Endometrial microvascular endothelial cells (primary cell): Measurements from ENCODE around the gene IL4I1. TPM values are rescaled to one million over a fixed set of nuclear protein-coding genes. Genes with fewer than 3 reads are reported as not detected.

ENCODE experiments used
- in situ Hi-C: cut with HindIII; loops from 2 replicates; pipeline ENCODE4 v1.10.0; 2017; ENCODE audit warnings: low sequenced_read_pairs, low pct_unique_long_range_greater_than_20kb; ENCODE audit errors: inconsistent ontology term
- total RNA-seq: library from RNA; depleted of rRNA; stranded (reverse); fragments of >200 nt; gene quantifications from one replicate; pipeline ENCODE4 v1.2.3, GENCODE V29; 2015; ENCODE audit errors: inconsistent ontology term

The IL4I1 gene
- total RNA-seq, 1 donor from 2014 or later, result 1.2 TPM

DNA sequence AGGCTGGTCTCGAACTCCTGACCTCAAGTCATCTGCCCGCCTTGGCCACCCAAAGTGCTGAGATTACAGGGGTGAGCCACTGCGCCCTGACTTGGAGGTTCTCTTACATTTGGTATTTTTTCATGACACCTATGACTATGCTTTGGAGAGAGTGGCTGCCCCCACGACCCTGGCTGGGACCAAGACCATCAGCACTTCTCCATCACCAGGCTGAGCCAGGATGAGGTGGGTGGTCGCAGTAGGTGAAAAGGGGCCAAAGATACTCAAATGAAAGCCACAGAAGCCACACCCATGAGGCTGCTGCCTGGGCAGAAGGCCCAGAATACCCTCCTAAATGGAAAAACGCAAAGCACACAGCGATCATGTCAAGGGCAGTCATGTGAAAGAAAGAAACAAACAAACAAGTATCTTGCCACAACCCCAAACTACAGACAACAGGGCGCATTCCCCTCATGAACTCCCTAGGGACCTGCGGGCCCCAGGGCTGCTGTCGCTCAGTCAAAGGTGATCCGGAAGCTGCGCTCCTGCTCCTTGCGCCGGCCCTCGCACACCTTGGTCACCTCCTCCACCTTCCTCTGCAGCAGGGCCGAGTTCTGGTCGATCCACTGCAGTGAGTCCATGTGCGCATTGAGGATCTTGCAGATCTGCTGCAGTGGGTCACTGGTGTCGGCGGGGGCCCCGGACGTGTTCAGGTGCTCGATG lies 11.2 kb upstream of the IL4I1 start:
- in situ Hi-C loops, result no loop called here

DNA sequence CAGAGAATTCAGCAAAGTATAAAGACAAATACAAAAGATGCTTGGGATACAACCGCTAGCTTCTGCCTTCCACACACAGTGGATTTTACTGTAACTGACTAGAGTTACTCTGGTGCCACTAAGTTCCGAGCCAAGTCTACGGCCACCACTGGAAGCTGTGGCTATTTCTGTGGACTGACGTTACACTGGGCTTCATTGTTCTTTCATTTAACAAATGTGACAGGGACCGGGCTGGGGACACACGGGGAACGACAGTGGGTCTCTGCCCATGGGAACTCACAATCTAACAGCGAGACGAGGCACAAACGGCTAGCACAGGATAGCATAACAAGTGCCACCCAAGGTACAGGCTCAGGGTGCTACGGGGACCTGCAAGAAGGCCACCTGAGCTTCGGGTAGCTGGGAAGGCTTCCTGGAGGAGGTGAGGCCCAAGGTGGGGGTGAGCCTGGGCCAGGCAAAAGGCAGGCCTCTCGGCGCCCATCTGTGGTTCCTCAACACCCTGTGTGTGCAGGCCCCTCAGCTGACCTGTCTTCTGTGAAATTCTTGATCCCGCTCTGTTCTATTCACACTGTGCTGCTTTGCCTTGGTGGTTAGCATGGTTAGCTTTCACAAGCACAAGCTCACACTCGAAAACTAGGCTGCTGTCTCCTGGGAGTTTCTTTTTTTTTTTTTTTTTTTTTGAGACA lies 10.3 kb upstream of the IL4I1 start:
- in situ Hi-C loops, result no loop called here

DNA sequence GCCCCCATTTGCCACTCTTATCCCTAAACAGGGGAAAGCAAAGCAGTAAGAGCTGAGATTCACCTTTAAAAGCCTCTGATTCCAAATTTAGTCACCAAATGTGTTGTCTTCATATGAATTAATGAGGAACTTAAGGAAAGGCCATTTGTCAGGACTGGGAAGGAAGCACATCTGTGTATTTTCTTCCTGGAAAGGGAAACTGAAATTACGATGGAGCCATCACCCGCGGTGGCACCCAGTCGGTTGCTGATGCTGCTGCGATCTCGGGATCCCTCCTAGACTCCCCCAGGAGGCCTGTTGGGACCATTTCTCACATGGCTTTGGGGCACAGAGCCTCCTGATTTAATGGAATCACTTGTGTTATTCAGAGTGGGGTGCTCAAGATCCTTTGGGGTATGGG lies 7.4 kb upstream of the IL4I1 start:
- in situ Hi-C loops, result no loop called here

DNA sequence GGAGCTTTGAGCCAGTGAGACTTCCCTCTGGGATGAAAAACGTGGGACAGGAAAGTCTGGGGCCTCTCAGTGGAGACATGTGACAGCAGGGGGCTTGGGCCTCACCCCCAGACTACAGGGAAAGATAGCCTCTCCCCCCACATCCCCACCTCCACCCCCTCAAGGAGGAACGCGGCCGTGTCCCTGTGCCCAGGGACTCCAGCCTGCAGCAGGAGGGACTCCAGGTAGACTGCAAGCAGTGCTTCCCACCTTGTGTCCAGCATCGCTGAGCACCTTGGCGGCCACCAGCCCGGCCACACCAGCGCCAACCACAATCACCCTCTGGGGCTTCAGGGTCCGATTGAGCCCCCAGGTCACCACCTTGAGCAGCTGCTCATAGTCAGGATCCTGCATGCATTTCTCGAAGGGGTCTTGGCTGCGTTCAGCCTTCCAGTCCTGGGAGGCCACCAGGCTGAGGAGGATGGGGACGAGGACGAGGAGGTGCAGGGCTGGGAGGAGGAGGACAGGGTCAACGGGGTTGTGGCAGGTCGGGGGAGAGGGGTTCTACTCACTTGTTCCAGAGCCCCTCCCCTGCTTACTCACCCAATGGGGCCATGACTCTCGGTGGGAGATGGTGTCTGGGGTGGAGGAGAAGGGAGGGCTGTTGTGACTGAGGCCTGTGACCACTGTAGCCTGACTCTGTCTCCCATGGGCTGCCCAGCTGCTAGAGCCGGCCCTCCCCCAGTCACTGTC lies 955 bp downstream of the IL4I1 start:
- in situ Hi-C loops, result no loop called here

DNA sequence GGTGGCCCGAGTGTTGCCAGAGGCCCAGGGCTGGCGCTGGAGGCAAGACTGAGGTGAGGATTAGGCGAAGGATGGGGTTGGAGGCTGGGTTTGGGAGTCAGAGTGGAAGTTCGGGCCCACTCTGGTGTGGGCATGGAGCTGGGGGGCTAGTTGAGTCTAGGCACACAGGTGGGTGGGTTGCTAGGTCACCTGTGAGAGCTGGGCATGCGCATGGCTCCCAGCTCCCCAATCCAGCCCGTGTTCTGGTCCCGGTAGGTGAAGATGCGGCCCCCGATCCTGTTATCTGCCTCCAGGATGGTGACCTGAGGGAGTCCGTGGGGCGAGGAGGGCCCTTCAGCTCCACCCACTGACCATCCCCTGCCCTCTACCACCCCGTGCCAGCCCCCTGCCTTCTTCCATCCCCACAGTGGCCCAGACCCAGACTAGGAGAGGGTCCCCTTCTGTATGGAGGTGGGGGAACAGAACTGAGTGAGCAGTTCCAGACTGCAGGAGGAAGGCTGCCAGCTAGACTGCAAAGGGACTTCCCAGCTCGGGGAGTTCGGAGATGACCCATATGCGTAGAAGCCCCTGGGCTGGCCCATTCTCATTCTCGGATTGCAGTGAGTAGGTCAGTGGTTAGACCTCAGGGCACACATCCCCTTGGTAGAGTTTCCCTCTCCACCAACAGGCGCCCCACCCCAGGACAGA lies 1.7 kb downstream of the IL4I1 start:
- in situ Hi-C loops, result no loop called here

DNA sequence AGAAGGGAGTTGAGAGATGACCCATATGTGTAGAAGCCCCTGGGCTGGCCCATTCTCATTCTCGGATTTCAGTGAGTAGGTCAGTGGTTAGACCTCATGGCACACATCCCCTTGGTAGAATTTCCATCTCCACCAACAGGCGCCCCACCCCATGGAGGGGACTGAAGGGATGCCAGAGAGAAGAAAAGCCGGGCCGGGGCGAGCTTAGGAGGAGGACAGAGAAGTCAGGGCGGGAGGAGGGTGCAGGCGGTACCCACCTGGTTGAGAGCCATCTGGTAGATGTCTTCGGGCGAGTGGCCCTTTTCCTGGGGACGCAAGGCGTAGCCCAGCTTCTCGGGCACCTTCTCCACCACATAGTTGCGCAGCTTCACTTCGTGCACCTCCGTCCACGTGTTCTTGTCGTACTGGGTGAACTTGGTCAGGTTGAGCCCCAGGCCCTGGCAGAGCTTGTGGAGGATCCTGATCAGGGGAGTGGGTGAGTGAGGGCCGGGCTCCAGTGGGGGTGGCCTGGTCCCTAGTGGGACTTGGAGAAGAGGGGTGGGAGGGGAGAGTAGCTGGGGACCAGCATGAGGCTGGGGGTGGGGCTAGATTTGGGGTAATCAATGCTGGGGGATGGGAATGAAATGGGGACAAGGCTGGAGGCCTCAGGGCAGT lies 2.5 kb downstream of the IL4I1 start:
- in situ Hi-C loops, result no loop called here

DNA sequence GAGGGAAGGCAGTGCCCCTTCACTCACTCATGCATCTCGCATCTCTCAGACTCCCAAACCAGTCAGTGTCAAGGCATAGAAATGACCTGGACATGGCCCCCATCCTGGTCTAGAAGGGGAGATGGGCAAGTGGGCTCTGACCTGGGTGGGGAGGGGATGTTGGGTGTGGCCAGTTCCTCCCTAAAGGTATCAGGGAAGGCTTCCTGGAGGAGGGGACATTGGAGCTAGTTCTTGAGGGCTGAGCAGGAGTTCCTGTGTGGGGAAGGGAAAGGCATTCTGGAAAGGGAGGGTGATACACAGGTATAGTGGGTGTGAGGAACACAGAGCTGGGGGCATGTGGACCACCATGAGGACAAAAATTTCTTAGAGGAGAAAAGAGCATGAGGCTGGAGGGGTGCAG lies 4.0 kb downstream of the IL4I1 start:
- in situ Hi-C loops, result no loop called here

DNA sequence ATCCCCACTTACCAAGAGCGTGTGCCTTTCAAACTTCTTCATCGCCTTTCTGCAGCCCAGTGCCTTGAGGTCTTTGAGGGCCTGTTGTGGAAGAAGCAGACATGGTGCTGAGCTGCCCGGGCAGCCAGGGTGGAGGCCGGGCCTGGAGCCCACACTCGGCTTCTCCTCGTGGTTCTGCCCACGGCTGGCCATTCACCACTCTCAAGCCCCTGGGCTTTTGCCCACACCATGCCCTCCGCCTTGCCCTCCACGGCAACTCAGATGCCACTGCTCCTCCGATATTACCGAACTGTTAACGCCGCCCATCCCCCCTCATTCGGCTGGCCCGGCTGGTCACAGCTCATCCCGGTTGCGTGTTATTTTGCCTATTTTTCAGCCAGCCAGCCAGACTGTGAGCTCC lies 5.3 kb downstream of the IL4I1 start:
- in situ Hi-C loops, result no loop called here

DNA sequence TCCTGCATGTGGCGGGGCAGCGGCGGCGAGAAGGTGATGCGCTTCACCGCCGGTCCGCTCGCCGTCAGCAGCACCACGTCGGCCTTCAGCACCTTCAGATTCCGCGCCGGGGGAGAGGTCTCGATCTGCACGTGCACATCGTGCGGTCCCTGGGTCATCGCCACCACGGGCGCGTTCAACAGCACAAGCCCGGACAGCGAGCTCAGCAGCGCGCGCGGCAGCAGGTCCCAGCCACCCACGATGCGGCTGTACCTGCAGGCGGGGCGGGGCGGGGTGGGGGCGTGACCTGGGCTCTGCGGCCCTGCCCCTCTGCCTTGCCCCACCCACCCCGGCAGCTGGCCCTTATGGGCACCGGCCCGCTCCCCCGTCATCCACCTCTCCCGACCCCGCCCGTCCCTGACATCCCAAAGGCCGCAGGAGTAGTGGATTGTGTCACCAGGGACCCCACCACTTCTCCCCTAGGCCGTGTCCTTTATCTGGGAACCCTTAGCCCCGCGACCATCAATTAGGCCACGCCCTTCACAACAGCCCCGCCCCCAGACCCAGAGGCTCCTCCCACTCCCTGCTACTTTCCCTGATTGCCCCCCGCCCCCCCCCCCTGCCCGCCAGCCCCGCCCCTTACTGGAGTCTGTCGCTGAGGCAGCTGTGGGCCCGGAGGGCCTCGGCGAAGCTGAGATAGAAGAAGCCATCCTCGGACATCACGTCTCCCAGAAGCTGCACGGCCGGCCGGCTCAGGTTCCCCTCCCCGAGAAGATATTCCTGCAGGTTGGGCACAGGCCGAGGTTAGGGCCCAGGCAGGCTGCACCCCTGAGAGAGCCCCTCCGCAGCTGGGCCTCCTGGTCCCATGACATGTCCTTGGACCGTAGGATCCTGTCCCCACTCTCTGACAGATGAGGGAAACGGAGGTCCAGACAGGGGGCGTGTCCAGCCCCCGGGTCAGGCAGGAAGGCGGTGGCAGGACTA lies 6.1 kb downstream of the IL4I1 start:
- in situ Hi-C loops, result no loop called here

DNA sequence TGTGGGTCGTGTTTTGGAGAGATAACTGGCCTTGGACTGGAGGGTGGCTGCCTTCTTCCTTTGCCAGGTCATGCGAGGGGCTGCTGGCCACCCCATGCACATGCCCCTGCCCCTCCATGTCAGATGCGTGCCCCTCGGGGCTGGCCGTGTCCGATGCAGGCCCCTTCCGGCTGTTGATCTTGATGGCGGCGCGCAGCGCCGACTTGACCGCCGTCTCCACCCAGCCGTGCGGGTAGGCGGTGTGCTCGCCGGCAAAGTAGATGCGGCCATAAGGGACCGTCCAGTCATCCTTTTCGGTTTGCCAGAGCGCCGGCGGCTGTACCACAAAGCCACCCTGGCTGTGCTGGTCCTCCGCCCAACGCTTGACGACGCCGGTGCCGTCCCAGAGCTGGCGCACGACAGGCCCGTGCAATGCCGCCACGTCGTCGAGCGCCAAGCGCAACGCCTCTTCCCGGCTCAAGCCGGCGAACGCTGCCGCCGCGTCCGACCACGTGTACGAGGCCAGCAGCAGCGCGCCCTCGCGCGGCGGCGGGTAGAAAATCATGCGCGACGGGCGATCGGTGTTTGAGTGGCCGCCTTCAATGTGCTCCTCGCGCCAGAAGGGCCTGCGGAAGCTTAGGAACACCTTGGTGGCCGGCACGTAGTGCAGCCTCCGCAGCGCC lies 6.9 kb downstream of the IL4I1 start:
- in situ Hi-C loops, result no loop called here

DNA sequence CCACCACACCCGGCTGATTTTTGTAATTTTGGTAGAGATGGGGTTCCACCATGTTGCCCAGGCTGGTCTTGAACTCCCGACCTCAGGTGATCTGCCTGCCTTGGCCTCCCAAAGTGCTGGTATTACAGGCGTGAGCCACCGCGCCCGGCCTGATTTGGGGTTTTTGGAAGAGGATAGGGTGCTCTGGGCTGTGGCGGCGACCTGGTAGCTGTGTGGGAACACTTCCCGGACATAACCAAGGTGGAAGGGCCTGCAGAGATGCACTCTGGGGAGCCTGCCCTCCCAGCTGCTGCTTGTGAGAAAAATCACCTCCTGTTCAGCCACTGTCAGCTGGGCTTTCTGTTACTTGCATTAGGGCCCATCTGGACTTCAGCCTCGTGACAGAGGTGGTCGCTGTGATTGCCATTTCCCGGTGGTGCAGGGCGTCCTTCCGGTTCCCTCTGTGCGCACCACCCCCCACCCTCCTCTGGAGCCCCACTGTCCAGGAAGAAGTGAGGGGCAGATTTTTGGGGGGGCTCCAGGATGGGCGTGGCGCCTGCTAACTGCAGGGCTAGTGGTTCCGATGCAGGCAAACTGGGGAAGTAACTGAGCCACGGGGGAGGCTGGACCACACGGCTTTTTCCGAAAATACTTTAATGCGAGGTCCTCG lies 7.5 kb downstream of the IL4I1 start:
- in situ Hi-C loops, result no loop called here

DNA sequence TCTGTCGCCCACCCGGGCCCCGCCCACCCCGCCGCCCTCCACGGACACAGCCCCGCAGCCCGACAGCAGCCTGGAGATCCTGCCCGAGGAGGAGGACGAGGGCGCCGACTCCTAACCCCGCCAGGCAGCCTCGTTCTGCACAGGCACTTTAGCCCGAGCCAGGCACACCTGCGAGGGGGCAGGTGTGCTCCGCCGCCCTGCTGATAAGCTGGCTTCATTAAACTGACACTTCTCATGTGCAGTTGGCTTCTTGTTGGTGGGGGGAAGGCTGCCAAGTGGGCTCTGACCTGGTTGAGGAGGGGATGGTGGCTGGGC lies 8.2 kb downstream of the IL4I1 start:
- in situ Hi-C loops, result no loop called here

DNA sequence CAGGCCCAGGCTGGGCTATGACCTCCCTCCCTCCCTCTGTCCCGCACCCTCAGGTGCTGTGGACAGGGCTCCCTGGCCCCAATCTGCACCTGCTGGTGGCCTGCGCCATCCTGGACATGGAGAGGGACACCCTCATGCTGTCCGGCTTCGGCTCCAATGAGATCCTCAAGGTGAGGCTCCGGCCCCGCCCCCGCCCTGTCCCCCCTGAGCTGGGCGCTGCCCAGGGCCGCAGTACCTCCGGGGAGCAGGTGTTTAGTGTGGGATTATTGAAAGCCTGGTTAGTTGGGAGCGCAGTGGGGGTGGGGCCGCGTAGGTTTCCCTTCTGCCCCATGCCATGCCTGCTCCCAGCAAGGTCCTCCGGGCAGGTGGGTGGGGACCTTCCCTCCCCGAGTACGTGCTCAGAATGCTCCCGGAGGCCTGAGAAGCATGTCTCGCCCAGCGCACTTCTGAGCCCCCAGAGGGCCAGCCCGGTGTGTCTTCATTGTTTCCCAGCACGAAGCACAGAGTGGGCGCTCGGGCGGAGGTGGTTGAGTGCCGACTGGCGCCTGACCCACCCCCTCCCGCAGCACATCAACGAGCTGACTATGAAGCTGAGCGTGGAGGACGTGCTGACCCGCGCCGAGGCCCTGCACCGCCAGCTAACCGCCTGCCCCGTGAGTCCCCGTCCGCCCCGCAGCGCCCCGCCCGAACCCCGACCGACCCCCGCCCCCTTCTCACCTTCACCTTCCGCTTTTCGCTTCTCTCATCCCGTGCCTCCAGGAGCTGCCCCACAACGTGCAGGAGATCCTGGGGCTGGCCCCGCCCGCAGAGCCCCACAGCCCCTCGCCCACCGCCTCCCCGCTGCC lies 8.8 kb downstream of the IL4I1 start:
- in situ Hi-C loops, result no loop called here

DNA sequence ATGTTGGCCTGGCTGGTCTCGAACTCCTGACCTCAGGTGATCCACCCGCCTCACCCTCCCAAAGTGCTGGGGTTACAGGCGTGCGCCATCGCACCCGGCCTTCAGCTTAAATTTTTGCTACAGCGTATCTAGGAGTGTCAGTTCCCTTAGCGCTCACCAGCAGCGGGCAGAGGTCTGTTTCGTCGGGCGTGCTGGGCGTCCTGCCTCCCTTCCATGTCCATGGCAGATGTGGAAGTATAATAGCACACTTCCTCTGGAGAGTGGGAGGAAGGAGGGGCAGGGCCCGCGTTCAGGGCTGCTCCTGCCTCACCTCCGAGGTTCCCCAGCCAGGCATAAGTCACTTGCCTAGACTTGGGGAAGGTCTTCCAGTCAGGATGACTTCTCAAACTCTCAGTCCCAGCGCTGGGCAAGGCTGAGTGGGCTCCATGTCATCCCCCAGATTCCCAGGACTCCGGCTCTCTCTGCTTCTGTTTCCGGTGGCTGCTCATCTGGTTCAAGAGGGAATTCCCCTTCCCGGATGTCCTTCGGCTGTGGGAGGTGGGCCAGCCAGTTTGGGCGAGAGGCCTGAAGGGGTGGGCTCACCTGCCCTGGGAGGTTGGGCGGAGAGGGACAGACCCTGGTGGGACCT lies 9.5 kb downstream of the IL4I1 start:
- in situ Hi-C loops, result no loop called here

DNA sequence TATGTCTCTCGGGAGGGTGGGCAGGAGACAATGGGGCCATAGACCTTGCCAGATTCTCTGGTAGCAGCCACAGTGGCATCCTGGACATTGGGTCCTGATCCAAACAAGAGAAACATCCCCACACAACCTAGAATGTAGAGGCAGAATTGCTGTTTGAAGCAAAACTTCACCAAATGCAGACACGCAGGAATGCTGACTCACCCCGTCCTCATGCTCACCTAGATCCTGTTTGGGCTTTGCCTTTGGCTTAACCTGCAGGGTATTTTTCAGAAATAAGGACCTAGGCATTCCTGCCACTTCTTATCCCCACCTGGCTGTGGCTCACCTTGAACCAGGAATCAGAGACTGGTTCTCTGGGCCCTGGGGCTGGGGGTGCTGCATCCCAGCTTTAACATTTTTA lies 11.9 kb downstream of the IL4I1 start:
- in situ Hi-C loops, result no loop called here

DNA sequence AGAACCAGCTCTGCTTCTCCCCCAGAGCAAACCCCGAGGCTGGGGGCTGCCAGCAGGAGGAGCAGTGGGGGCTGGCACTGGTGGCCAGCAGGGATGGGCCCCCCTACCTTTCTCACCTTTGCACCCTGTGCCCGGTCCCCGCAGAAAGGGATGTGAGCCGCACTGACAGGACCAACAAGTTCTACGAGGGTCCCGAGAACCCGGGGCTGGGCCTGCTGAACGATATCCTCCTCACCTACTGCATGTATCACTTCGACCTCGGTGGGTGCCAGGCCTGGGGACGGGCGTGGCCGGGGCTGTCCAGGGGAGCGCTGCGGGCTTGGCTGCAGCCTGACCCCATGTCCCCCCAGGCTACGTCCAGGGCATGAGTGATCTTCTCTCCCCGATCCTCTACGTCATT lies 12.6 kb downstream of the IL4I1 start:
- in situ Hi-C loops, result no loop called here
